Stimulated activated CD4-positive, alpha-beta T cell treated with anti-CD3 and anti-CD28 coated beads, Interleukin-1b, Interleukin-23, amount 100 ng/mL, for 24 hours (primary cell): Measurements from ENCODE around the gene TGM2.

Experiments
- DNase-seq, 4 experiments: peaks; one replicate each; pipeline ENCODE4 v3.0.0-alpha.2; 2020; ENCODE audit warnings: low read depth in 4 of 4, low spot score in 1 of 4

TGM2 gene

DNA sequence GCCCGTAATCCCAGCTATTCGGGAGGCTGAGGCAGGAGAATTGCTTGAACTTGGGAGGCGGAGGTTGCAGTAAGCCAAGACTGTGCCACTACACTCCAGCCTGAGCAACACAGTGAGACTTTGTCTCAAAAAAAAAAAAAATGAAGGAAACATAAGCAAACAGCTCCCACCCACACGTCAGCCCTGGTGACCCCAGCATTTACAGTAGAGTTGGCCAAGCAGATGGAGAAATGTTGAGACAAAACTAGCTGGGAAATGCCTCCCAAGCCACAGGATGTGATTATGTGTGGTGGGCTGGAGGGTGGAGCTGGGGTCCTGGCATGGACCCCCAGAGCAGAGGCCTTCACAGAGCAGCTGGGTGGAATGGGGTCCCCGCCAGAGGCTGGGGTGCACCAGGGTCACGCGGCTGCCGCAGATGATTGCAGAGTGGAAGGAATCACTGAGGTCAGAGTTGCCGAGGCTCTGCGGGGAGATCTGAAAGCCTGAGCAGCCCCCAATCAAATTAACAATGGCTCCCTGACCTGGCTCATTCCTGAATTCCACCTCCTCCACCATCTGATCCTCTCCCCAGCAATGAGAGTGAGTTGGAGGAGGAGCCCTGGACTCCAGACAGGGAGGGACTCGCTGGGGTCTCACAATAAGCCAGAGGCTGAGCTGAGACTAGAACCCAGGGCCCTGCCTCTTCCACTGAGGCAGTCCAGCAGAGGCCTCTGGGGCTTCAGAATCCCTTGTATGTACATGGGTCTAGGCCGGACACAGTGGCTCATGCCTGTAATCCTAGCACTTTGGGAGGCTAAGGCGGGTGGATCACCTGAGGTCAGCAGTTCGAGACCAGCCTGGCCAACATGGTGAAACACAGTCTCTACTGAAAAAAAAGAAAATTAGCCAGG lies 34.7 kb upstream of the TGM2 start:
- no peak for DNase-seq

DNA sequence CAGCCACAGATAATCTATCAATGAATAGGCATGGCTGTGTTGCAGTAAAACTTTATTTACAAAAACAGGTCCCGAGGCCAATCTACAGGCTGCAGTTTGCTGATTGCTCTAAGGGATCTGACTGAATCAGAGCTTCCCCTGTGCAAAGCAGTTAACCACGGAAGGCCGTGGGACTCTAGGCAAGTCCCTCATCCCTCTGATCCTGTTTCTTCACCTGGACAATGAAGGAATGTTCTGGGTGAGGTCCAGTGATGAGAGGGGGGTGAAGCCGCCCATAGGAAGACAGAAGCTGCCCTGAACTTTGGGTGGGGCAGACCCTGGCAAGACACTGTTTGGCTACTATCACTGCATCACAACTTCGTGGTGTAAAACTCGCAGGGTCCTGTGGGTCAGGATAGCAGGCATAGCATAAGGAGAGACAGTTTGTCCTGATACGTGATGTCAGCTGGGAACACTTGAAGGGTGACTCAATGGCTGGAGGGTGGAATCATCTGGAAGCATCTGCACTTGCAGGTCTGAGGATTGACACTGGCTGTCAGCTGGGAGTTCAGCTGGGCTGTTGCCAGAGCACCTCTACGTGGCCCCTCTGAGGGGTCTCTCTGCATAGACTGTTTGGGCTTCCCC lies 33.3 kb upstream of the TGM2 start:
- DNase-seq = no peak

DNA sequence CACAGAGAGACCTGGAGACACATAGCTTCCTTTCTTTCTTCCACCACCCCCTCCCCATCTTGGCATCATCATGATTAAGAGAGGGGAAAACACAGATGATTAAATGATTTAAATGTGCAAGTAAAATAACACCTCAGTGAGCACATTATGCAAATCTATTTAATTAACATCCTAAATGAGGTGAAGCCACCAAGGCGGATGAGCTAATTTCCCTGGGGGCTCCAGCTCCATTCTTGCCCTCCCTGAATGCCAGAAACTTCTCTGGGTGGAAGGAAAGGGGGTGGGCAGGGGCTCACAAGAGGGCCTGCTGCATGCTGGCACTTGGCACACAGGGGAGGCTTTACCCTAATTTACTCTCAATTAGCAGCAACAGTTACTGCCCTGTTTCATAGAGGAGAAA lies 32.5 kb upstream of the TGM2 start:
- no peak for DNase-seq

DNA sequence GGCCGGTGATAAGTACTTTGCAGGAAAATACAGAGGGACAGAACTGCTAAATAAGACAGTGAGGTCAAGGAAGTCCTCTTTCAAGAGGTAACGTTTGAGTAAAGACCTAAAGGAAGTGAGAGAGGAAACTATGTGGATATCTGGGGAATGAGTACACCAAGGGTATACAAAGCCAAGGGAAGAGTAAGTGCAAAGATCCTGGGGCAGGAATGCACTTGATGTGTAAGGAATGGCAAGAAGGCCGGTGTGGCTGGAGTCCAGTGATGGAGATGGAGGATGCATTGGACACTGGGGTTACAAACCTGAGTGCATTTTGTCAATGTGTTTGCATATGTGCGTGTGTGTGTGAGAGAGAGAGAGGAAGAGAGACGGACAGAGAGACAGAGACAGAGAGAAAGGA lies 32.1 kb upstream of the TGM2 start:
- DNase-seq = no peak

DNA sequence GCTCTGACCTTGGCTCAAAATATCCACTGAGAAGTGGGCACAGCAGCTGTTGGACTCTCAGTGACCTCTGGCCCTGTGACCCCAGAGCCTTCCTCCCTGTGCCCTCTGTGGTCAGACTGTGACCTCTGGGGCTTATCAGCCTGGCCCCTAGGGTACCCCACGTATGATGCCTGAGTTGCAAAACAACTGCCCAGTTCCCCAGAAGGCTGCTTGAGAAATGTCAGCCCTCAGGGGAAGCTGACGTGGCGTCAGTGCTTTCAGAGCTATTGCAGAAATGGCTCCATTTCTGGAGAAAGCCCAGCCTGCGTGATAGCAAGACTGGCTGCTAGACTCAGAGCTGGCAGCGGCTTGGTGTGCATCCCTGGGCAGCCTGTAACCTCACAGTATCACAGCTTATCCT lies 31.5 kb upstream of the TGM2 start:
- no peak for DNase-seq

DNA sequence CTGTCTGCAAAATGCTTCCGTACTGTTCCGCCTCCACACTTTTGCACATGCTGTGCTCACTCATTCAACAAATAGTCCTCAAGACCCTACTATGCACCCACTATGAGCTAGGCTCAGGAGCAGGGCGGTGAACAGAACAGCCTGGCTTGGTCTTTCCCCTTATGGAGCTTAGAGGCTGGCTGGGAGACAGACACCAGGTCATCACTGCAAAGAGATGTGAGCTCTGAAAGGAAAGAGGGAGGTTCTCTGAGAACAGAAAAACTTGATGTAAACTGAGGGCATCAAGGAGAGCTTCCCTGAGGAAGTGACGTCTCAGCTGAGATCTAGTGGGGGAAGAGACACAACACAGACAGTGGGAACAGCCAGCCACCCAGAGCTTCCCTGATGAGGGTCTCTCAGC lies 31.0 kb upstream of the TGM2 start:
- no peak for DNase-seq

DNA sequence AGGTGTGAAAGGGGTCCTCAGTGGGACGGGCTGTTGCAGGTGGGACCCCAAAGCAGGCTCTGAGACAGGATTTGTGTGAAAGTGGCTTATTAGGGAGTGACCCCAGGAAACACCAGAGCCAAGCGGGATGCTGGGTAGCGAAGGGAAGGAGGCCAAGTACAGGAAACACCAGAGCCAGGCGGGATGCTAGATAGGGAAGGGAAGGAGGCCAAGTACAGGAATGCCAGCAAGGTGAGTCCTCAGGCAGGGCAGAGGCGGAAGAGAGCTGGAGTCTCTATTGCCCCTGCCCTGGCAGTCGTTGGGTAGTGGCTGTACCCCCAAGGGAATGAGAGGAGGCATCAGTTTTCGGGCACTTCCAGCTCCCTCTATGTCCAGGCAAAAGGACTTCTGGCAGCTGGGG lies 30.5 kb upstream of the TGM2 start:
- no peak for DNase-seq

DNA sequence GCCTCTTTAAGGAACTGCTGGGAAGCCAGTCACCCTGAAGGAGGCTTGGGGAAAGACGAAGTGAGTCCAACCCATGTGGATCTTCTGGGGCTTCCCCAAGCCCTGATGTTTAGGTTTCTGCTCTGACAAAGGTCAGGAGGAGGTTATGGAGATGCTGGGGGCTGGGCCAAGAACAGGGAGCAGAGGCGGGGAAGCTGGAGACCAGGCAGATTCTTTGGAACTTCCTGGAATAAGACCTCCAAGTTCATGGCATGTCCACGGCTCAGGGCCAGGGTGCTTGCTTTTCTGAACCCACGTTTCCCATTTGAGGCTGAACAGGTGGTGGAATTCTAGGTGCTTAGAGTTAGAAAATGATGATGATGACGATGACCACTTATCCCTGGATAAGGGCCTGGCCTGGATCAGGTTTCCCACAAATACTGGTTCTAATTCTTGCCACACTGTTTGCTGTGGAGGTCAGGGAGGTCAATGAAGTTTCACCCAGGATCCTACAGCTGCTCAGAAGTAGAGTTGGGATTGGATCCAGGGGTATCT lies 30.0 kb upstream of the TGM2 start:
- no peak for DNase-seq

DNA sequence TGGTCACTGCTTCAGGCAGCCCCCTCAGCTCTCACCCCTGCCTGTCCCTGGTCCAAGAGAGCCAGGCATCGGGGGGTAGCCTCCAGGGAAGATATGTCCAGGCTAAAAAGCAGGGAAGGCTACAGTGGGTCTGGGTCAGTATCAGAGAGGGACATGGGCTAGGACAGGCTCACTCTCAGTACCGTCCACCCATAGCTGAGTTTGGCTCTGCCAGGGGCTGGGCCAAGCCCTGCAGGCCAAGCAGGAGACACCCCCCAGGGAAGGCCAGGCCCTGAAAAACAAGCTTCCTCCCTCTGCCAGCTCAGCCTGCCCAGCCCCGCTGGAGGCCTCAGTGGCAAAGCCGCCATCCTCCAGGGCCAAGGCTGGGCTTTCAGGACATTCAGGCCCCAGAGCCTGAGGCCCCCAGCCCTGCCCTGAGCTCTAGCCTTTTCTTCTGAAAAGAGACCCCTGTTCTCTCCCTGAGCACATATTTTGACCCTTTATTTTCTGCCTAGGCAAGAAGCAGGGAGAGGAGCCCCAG lies 28.6 kb upstream of the TGM2 start:
- DNase-seq = no peak

DNA sequence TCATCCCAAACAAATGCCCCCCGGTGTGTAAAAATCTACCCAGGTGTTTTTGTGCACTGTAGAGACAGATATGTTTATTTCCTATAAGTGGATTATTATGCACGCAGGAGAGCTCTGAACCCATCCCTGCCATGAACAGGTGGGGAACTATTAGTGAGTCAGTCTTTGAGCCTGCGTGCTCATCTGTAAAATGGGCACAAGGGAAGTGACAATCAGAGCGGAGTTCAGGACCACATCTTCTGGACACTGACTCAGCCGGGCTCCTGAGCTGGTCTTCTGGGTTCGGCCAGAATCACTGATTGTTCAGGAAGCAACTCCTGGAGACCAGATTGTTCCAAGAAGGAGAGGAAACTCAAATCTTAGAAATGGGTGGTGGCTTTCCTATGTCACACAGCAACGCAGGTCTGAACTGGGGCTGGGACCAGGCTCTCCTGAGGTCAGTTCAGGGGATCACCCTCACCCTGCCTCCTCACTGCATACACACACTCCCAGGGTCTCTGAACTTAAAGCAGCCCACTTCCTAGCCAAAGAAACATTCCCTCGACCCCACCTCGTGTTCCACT lies 27.3 kb upstream of the TGM2 start:
- no peak for DNase-seq

DNA sequence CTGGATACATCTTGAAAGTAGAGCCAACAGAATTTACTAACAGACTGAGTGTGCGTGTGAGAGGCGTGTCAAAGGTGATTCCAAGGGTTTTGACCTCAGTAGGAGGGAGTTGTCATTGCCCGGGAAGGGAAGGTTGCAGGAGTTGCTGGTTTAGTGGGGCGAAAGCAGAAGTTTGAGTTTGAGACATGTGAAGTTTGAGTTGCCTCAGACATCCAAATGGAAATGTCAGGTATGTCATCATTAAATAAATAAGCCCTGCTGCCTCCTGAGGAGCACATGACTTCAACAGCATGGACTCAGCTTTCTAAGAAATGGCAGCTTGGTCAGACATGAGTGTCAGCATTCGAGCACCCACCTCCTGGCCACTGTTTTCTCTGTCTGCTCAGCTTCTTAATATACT lies 26.6 kb upstream of the TGM2 start:
- no peak for DNase-seq

DNA sequence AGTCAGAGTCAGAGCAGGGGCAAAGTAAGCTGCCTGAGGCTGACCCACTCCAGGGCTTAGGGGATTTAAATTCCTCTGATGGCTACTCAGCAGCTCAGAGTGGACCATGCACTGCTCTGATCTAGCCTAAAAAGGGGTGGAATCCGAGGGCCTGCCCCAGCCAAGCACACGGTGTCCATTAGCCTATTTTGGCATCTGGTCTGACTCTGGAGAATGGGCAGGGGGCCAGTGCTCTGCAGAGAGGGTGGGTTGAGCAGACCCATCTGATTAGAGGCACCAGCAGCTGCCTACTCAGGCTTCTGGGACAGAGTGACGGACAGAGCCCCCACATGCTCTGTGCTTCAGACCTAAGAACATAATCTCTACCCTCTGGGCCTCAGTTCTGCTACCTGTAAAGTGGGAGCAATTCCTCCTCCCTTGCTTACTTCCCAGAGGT lies 25.9 kb upstream of the TGM2 start:
- no peak for DNase-seq

DNA sequence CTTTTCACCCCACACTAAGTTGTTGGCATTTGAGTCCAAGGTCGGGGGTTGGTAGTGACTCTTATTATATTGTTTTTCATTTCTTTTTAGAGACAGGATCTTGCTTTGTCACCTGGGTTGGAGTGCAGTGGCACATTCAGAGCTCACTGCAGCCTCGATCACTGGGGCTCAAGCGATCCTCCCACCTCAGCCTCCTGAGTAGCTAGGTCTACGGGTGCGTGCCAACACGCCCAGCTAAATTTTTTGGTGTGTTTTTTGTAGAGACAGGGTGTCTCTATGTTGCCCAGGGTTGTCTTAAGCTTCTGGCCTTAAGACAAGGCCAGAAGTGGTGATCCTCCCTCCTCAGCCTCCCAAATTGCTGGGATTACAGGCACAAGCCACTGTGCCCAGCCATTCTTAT lies 25.1 kb upstream of the TGM2 start:
- DNase-seq = no peak

DNA sequence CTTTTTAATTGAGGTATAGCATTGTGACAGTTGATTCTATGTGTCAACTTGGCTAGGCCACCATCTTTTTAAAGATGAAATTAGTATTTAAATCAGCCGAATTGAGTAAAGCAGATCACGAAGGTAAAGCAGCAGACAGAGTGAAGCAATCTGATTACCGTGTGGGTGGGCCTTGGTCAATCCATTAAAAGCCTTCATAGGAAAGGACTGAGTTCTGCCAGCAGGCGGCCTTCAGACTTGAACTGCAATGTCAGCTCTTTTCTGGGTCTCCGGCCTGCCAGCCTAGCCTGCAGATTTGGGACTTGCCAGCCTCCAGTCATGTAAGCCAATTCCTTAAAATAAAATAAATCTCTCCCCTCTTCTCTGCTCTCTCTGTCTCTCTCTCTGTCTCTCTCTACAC lies 22.4 kb upstream of the TGM2 start:
- DNase-seq = no peak

DNA sequence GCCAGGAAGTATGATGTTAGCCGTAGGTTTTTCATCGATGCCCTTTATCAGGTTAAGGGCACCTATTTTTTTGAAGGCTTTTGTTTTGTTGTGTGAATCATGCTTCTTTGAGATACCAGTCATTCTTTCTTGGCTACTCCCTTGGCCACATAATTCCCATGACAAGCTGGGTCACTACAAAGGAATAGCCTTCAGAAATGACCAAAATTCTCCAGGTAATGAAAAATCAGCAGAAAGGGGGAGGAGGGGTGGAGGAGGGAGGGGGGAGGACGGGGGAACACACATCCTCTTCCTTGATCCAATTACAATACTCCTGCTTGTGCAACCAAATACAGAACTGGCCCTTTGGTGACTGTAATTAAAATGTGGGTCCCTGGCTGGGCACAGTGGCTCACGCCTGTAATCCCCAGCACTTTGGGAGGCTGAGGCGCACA lies 21.7 kb upstream of the TGM2 start:
- no peak for DNase-seq

DNA sequence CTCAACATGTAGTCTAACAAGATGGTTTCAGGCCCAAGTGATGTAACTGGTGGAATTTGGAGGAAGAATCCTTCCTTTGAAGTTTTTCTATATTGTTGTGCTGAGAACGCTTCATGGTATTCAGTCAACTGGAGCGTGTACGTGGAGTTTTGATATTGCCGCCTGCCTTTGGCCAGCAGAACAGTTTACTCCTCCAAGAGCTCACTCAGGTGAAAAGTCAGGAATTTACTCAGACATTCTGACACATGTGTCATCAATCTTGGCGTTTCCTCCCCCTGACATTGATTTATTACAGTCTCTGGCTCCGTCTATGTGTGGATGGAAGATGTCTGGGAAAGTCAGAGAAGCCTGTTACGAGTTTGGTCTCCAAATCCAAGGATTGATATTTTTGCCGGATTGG lies 19.0 kb upstream of the TGM2 start:
- no peak for DNase-seq

DNA sequence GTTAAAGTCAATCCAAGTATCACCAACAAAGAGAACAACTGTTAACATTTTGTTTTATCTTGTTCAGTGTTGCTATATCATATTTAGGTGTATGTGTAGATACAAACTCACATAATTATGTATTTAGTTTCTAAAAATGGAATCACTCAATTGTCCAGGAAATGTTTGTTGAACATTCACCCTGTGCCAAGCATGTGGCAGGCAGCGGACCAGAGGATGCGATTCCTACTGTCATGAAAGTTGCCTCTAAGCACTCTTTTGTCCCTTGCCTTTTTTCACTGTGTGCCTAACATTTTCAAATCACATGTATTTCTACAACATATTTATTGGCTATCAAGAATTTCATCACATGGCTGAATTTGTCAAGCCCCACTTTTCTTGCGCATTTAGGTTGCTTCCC lies 16.9 kb upstream of the TGM2 start:
- DNase-seq = no peak

DNA sequence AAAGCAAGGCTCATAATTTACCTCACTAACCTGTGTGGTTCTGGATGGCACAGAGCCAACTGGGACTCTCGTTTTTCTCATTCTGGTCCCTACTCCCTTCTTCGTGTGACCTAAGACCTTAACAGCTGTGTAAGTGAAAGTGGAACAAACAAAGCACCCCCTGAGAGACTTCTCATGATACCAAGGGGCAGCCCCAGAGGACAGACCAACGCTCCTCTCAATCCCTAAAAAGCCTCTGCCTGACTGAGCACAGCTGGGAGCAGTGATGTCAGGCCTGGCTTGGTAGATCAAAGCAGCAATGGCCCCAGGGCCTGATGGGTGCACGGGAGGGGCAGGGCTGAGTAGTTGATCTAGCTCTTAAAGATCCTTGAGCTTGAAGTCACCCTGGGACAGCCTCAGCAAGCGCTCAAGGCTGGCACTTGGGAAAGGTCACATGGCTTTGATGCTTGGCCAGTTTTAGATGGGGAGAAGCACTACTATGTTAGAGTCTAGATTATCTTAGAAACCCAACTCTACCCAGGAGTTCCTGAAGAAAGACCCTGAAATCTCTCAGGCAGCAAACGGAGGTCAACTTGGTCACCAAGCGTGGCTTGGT lies 16.2 kb upstream of the TGM2 start:
- DNase-seq = no peak

DNA sequence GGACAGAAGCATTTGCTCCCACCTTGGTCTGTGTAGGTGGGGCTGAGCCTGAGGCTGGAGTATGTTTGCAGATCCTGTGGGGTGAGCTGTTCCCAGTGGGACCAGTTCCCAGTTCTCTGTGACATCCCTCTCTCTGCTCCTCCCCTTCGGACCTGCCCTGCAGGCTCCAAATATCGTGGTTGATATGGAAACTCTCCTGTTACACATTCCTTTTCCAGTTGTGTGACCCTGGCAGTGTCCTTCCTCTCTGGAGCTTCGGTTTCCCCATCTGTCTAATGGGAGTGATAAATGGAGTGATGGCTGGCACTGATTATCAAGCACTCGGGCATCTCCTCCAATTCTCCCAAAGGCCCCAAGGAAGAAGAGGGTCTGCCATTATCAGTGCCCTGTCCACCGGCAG lies 15.7 kb upstream of the TGM2 start:
- no peak for DNase-seq

DNA sequence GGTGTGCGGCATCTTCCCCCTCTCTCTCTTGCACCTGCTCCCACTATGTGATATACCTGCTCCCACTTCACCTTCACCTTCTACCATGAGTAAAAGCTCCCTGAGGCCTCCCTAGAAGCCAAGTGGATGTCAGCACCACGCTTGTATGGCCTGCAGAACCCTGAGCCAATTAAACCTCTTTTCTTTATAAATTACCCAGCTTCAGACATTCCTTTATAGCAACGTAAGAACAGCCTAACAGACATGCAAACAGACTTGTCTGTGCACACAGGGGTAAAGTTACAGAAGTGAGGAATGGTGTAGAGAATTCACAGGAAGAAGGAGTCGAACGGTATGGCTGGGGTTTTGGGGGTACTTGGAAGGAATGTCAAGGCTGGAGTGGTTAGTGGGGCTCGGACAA lies 14.8 kb upstream of the TGM2 start:
- no peak for DNase-seq

DNA sequence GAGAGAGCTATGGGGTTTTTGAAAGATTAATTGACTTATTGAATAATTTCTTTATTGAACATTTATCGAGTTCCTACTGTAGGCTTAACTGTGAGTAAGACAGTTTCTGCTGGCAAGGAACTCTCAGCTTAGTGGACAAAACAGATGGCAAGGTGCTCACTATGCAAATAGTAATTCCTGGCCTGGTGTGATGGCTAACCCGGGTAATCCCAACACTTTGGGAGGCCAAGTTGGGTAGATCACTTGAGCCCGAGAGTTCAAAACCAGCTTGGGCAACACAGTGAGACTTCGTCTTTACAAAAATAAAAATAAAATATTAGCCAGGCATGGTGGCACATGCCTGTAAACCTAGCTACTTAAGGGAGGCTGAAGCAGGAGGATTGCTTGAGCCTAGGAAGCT lies 13.5 kb upstream of the TGM2 start:
- no peak for DNase-seq

DNA sequence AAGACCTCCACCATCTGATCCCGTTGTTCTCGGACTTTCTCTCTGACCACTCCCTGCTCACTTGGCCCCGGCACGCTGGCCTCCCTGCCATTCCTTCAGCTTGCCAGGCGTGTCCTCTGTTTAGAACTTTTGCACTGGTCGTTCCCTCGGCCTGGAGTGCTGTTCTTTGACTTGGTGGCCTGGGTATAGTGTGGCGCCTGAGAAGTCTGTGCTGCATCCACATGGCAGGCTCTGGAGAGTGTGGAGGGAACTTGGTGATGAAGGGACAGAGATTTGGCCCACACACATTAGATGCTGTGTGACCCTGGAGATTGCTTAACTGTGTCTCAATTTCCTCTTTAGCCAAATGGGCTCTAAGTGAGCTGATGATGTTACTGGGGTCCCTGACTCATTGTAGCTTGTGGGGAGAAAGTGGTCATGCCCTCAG lies 13.0 kb upstream of the TGM2 start:
- no peak for DNase-seq
